AG09309 (cell line): Measurements from ENCODE around the gene ZNF662.

Source experiments
- DNase-seq: peaks from one replicate; pipeline ENCODE4 v3.0.0-alpha.2; 2010; ENCODE audit warnings: low read depth
- H3K4me3 ChIP-seq: 2 replicates; pipeline ENCODE4 v1.5.1; 2011; ENCODE audit warnings: mild to moderate bottlenecking, low read depth, low read length, moderate library complexity; ENCODE audit not compliant: control insufficient read depth
- TF ChIP-seq, protein P1 (sequence below): IDR thresholded peaks from 2 replicates; pipeline ENCODE4 v1.5.1; 2011; ENCODE audit warnings: mild to moderate bottlenecking, low read depth, low read length, inconsistent platforms; ENCODE audit not compliant: insufficient read depth, control insufficient read depth; ENCODE audit errors: missing control alignments

ZNF662 gene

GRCh38 chr3:42895580-42895868 lies 10.4 kb upstream of the ZNF662 start:
- DNase-seq: no peak
- TF ChIP-seq, protein P1, sequence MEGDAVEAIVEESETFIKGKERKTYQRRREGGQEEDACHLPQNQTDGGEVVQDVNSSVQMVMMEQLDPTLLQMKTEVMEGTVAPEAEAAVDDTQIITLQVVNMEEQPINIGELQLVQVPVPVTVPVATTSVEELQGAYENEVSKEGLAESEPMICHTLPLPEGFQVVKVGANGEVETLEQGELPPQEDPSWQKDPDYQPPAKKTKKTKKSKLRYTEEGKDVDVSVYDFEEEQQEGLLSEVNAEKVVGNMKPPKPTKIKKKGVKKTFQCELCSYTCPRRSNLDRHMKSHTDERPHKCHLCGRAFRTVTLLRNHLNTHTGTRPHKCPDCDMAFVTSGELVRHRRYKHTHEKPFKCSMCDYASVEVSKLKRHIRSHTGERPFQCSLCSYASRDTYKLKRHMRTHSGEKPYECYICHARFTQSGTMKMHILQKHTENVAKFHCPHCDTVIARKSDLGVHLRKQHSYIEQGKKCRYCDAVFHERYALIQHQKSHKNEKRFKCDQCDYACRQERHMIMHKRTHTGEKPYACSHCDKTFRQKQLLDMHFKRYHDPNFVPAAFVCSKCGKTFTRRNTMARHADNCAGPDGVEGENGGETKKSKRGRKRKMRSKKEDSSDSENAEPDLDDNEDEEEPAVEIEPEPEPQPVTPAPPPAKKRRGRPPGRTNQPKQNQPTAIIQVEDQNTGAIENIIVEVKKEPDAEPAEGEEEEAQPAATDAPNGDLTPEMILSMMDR: no peak
- no peak overlapping the region for H3K4me3 ChIP-seq

DNA sequence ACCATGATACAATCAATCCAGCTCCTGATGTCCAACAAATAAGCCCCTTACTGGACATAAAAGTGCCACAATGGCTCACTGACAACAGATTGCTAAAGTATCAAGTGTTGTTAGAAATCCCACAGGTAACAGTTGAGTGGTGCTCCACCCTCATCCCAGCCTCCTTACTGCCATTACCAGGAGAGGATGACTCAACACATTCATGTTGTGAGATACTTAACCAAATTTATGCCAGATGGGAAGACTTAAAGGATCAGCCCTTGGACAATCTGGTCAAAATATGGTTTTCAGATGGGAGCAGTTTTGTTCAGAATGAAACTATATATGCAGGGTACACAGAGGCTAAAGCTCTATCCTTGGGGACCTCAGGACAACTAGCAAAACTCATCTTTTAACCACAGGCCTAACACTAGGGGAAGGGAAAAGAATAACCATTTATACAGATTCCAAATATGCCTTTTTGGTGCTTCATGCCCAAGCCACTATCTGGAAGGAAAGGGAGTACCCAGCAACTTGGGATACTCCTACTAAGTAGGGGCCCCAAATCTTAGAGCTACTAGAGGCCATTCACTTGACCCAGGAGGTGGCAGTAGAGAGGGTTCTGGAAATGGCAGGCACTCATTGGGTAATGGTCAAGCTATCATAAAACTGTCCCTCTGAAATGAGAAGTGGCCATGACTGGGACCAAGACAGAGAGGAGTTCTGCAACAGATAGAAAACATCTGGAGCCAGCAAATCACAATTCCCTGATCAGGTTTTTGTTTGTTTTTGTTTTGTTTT lies 6.9 kb upstream of the ZNF662 start:
- no peak overlapping the region for H3K4me3 ChIP-seq
- no peak for DNase-seq
- TF ChIP-seq, protein P1: peak; percentile 16

GRCh38 chr3:42900226-42901072 lies 5.5 kb upstream of the ZNF662 start:
- no peak for DNase-seq
- no peak overlapping the region for H3K4me3 ChIP-seq
- TF ChIP-seq, protein P1: no peak

GRCh38 chr3:42901073-42901415 lies 4.9 kb upstream of the ZNF662 start:
- no peak overlapping the region for H3K4me3 ChIP-seq
- DNase-seq: no peak
- TF ChIP-seq, protein P1: no peak

GRCh38 chr3:42902257-42902656 lies 3.7 kb upstream of the ZNF662 start:
- no peak overlapping the region for H3K4me3 ChIP-seq
- TF ChIP-seq, protein P1: no peak
- DNase-seq: no peak

DNA sequence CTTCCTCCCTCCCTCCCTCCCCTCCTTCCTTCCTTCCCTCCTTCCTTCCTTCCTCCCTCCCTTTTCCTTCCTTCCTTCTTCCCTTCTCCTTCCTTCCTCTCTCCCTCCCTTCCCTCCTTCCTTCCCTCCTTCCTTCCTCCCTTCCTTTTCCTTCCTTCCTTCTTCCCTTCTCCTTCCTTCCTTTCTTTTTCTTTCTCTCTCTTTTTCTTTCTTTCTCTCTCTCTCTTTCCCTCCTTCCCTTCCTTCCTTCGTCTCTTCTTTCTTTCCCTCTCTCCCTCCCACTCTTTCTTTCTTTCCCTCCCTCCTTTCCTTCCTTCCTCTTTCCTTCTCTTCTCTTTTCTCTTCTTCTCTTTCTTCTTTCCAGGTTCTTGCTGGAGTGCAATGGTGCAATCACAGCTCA lies 1.9 kb upstream of the ZNF662 start:
- TF ChIP-seq, protein P1: no peak
- no peak for DNase-seq
- no peak overlapping the region for H3K4me3 ChIP-seq
